Natural killer cell treated with Interleukin-12 subunit alpha and Interleukin-12 subunit beta and Interleukin-15 and Interleukin-18, amount 100 ng/mL, for 72 hours (primary cell): ENCODE measurements around the gene RYR3. TPM values are rescaled to one million over a fixed set of nuclear protein-coding genes. Genes with fewer than 3 reads are reported as not detected.

Source experiments
- ATAC-seq, 2 donors: fragments of 150-1000 bp; cut with Tn5 transposase in 1 of 2; sonication (Bioruptor Pico), chemical (Tn5 transposase) in 1 of 2; 2 replicates each; pipeline ENCODE4 v1.10.0; 2021
- DNase-seq: peaks from one replicate; pipeline ENCODE4 v3.0.0; 2022; ENCODE audit warnings: low spot score
- H3K27ac Mint-ChIP-seq, 2 donors: 1 replicate in 1 of 2; 2 replicates in 1 of 2; pipeline ENCODE4 v1.8.0; 2022; ENCODE audit warnings: mixed read lengths in 2 of 2, mild to moderate bottlenecking in 1 of 2, moderate library complexity in 1 of 2
- H3K27me3 Mint-ChIP-seq, 2 donors: 1 replicate in 1 of 2; 2 replicates in 1 of 2; pipeline ENCODE4 v1.8.0; 2022; ENCODE audit warnings: mixed read lengths in 2 of 2
- H3K36me3 Mint-ChIP-seq: one replicate; pipeline ENCODE4 v1.8.0; 2022; ENCODE audit warnings: mixed read lengths
- H3K4me1 Mint-ChIP-seq, 2 donors: 1 replicate in 1 of 2; 2 replicates in 1 of 2; pipeline ENCODE4 v1.8.0; 2022; ENCODE audit warnings: low read depth in 2 of 2, mixed read lengths in 2 of 2, mild to moderate bottlenecking in 1 of 2
- H3K4me3 Mint-ChIP-seq: one replicate; pipeline ENCODE4 v1.8.0; 2022; ENCODE audit warnings: mixed read lengths
- H3K9me3 Mint-ChIP-seq: 2 replicates; pipeline ENCODE4 v1.8.0; 2022; ENCODE audit warnings: mixed read lengths
- total RNA-seq, 2 donors: library from RNA; stranded (reverse); gene quantifications; one replicate each; pipeline ENCODE4 v1.2.3, GENCODE V29; 2022

Gene RYR3
- total RNA-seq, 2 donors from 2014 or later: not detected

DNA sequence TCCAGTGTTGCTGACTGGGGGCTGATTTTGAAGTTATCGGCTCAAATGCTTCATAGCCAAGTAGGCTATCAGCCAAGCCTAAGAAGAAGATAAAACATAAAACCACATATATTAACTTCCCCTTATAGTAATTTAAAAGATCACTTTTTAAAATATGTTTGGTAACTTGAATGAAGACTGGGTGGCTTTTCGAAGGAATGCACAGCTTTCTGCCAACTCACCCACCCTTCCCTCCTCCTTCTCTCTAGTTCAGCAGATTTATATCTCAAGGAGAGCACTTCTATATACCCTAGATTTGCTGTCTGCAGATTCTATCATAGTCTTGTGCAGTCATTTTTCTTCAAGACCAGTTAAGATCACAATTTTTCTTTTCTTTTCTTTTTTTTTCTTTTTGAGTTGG is 468.1 kb downstream of the RYR3 start:
- Mint-ChIP-seq H3K4me3 (no peak overlapping the region), H3K27ac (no peak overlapping the region), H3K36me3 (no peaks in the 10 kb centered on the region), H3K27me3 (peaks cover 9 to 31% of the 10 kb centered on the region in 2 donors), H3K4me1 (no peaks in the 10 kb centered on the region), H3K9me3 (no peaks in the 10 kb centered on the region)
- DNase-seq (no peak), ATAC-seq (no peak)

DNA sequence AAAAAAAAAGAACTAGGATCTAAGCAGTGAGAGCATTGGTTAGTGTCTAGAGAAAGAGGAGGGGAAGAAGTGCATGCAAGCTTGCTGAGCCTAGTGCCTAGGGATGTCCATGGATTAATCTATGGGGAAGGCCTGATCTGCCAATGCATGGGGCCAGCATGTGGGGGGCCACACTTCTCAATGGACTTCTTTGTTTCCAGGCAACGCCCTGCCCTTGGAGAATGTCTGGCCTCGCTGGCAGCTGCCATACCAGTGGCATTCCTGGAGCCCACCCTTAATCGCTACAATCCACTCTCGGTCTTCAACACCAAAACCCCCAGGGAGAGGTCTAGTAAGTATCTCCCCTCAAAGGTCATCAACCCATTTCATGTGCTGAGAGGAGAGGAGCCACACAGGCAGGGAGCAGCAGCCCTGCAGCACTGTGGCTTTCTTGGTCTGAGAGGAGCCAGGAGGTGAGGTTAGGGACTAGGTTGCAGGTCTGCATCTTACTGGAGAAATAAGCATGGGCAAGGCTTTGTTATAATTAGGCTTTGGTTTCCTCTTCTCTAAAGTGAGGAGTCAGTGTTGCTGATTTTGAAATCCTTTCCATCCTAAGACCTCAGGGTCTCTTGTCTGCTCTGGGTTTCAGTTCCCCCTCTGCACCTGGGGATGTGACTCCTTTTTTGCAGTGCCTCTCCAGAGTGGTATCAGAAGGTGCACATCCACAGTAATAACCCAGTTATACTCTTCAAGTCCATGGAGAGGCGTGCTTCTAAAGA is 469.4 kb downstream of the RYR3 start:
- peak in 1 of 2 donors; percentile 45 for ATAC-seq
- H3K4me1 Mint-ChIP-seq: no peaks in the 10 kb centered on the region
- H3K36me3 Mint-ChIP-seq: no peaks in the 10 kb centered on the region
- no peak overlapping the region for H3K27ac Mint-ChIP-seq
- DNase-seq: no peak
- no peak overlapping the region for H3K4me3 Mint-ChIP-seq
- no peaks in the 10 kb centered on the region for H3K9me3 Mint-ChIP-seq
- H3K27me3 Mint-ChIP-seq: peaks cover 9 to 22% of the 10 kb centered on the region in 2 donors

DNA sequence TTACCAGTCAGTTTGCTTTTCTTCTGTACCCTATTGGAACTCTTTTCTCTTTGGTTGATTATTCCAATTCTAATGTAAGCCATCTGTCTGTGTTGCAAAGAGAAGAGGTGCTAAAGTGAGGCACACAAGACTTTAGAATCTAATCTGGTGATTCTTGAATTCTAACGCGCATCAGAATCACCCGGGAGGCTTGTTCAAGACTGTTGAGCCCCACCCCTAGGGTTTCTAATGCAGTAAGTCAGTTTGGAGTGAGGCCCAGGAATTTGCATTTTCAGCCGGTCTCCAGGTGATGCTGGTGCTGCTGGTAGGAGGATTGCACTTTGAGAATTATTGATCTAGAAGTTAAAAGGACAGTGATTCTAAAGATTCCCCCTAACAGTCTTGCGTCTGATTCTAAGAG is 472.2 kb downstream of the RYR3 start:
- DNase-seq: no peak
- no peaks in the 10 kb centered on the region for H3K9me3 Mint-ChIP-seq
- ATAC-seq: no peak
- no peak overlapping the region for H3K27ac Mint-ChIP-seq
- peaks cover 10 to 12% of the 10 kb centered on the region in 2 donors for H3K27me3 Mint-ChIP-seq
- H3K36me3 Mint-ChIP-seq: no peaks in the 10 kb centered on the region
- H3K4me1 Mint-ChIP-seq: no peaks in the 10 kb centered on the region
- H3K4me3 Mint-ChIP-seq: no peak overlapping the region

DNA sequence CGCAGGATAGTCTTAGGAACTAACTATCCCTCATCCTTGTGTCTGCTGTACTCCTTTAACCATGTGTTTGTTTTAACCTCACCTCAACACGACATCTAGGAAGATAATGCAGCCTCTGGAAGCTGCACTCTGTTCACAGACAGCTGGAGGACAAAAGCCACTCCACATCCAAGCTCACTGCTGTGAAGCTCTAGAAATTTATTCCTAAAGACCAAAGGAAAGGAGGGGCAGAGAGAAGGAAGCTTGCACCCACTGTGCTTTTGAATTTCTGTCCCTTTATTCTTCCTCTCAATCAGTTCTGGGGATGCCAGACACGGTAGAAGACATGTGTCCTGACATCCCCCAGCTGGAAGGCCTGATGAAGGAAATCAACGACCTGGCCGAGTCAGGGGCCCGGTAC is 474.6 kb downstream of the RYR3 start:
- peaks cover 0 to 6% of the 10 kb centered on the region in 2 donors for H3K4me1 Mint-ChIP-seq
- no peak for DNase-seq
- no peak overlapping the region for H3K4me3 Mint-ChIP-seq
- no peaks in the 10 kb centered on the region for H3K36me3 Mint-ChIP-seq
- no peak overlapping the region for H3K27ac Mint-ChIP-seq
- ATAC-seq: no peak
- H3K9me3 Mint-ChIP-seq: no peaks in the 10 kb centered on the region
- H3K27me3 Mint-ChIP-seq: peaks cover 7 to 13% of the 10 kb centered on the region in 2 donors

DNA sequence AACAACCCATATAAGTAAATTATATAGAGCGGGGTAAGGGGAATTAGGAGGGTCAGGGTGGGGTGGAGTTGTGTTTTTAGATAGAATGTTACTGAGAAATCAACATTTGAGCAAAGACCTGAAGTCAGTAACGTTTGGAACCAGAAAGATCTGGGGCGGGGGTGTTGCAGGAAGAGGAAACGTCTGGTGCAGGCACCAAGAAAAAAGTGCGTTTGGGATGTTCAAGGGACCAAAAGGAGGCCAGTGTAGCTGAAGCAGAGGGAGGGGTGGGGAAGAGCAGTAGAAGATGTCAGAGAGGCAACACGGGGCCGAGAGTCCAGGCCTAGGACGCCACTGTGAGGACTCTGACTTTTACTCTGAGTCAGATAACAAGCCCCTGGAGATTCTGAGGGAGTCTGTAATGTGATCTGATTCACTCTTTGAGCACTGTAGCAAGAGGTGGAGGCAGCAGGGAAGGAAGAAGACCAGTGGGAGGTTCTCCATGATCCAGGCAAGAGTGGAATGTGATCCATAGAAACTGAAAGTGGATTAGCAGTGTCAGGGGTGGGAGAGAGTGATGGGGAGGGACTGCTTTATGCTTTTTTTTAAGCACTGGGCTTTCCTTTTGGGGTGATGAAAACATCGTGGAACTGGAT is 478.3 kb downstream of the RYR3 start:
- H3K4me1 Mint-ChIP-seq: peaks cover 0 to 6% of the 10 kb centered on the region in 2 donors
- no peaks in the 10 kb centered on the region for H3K9me3 Mint-ChIP-seq
- peaks cover 7 to 10% of the 10 kb centered on the region in 2 donors for H3K27me3 Mint-ChIP-seq
- no peak overlapping the region for H3K27ac Mint-ChIP-seq
- H3K4me3 Mint-ChIP-seq: no peak overlapping the region
- no peaks in the 10 kb centered on the region for H3K36me3 Mint-ChIP-seq
- DNase-seq (no peak), ATAC-seq (no peak)

GRCh38 chr15:33794453-33794852 is 483.7 kb downstream of the RYR3 start:
- H3K9me3 Mint-ChIP-seq: no peaks in the 10 kb centered on the region
- H3K27ac Mint-ChIP-seq: no peak overlapping the region
- no peak overlapping the region for H3K4me3 Mint-ChIP-seq
- ATAC-seq: no peak
- no peaks in the 10 kb centered on the region for H3K36me3 Mint-ChIP-seq
- H3K27me3 Mint-ChIP-seq: peaks cover 12 to 19% of the 10 kb centered on the region in 2 donors
- DNase-seq: no peak
- no peaks in the 10 kb centered on the region for H3K4me1 Mint-ChIP-seq

GRCh38 chr15:33795070-33795469 is 484.3 kb downstream of the RYR3 start:
- H3K36me3 Mint-ChIP-seq: no peaks in the 10 kb centered on the region
- H3K27ac Mint-ChIP-seq: no peak overlapping the region
- H3K4me3 Mint-ChIP-seq: no peak overlapping the region
- ATAC-seq (no peak), DNase-seq (no peak)
- H3K4me1 Mint-ChIP-seq: no peaks in the 10 kb centered on the region
- no peaks in the 10 kb centered on the region for H3K9me3 Mint-ChIP-seq
- H3K27me3 Mint-ChIP-seq: peaks cover 12 to 19% of the 10 kb centered on the region in 2 donors

GRCh38 chr15:33797651-33798050 is 486.9 kb downstream of the RYR3 start:
- H3K27ac Mint-ChIP-seq: no peak overlapping the region
- peaks cover 12 to 19% of the 10 kb centered on the region in 2 donors for H3K27me3 Mint-ChIP-seq
- ATAC-seq (no peak), DNase-seq (no peak)
- H3K4me3 Mint-ChIP-seq: no peak overlapping the region
- no peaks in the 10 kb centered on the region for H3K36me3 Mint-ChIP-seq
- no peaks in the 10 kb centered on the region for H3K4me1 Mint-ChIP-seq
- H3K9me3 Mint-ChIP-seq: no peaks in the 10 kb centered on the region

- Mint-ChIP-seq H3K9me3 (peaks cover 3% of the 10 kb centered on the region), H3K36me3 (no peaks in the 10 kb centered on the region), H3K27me3 (peaks cover 5 to 16% of the 10 kb centered on the region in 2 donors), H3K27ac (no peak overlapping the region), H3K4me1 (no peaks in the 10 kb centered on the region), H3K4me3 (no peak overlapping the region)
- ATAC-seq: no peak
- DNase-seq: no peak
Measured at GRCh38 chr15:33801954-33802353, 491.2 kb downstream of the RYR3 start.

DNA sequence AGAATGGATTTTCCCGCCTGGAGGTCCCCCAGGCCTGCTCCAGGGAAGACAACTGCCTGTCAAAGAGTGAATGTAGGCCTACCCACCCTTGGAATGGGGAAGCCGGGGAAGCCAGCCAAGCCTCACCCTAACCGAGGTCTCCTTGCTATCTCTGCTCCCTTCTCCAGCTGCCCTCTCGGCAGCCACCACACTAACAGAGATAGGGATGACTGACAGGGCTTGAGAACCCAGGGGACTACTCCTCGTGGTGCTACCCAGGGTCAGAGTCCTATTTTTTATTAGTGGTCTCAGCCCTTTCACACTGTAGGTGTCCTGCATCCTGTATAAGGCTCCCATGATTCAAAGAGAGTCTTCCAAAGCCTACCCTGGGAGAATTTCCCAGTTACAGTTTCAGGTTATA is 496.9 kb downstream of the RYR3 start:
- Mint-ChIP-seq H3K9me3 (peaks cover 3% of the 10 kb centered on the region), H3K36me3 (no peaks in the 10 kb centered on the region), H3K27ac (no peak overlapping the region), H3K4me3 (no peak overlapping the region), H3K4me1 (no peaks in the 10 kb centered on the region), H3K27me3 (peaks cover 6 to 11% of the 10 kb centered on the region in 2 donors)
- ATAC-seq (peak in 1 of 2 donors; percentile 12), DNase-seq (no peak)

- DNase-seq (no peak), ATAC-seq (no peak)
- no peaks in the 10 kb centered on the region for H3K4me1 Mint-ChIP-seq
- peaks cover 10 to 18% of the 10 kb centered on the region in 2 donors for H3K27me3 Mint-ChIP-seq
- peaks cover 3% of the 10 kb centered on the region for H3K9me3 Mint-ChIP-seq
- no peak overlapping the region for H3K27ac Mint-ChIP-seq
- no peak overlapping the region for H3K4me3 Mint-ChIP-seq
- no peaks in the 10 kb centered on the region for H3K36me3 Mint-ChIP-seq
Measured at GRCh38 chr15:33808720-33809457, 498.1 kb downstream of the RYR3 start.

DNA sequence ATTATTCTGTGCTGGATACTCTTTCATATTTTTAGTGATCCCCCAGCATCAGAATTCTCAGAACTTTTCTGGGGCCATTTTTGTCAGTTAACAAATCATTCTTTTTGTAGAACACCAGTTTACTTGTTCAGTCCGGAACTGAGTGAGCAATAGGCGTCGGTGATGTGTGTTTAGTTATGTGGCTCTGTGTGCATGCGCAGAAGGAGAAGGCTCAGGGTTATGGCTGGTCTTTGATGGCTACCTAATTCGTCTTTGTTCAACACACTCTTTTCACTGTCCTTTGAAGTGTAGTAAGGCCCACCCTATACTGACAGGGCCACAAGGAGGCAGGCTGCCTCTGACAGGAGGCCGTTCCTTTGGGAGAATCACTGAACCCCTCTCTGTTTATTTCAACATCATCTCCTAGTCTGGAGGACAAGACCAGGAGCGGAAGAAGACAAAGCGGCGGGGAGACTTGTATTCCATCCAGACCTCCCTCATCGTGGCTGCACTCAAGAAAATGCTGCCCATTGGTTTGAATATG is 499.4 kb downstream of the RYR3 start:
- DNase-seq: no peak
- H3K9me3 Mint-ChIP-seq: peaks cover 3% of the 10 kb centered on the region
- H3K4me1 Mint-ChIP-seq: no peaks in the 10 kb centered on the region
- H3K27ac Mint-ChIP-seq: no peak overlapping the region
- H3K27me3 Mint-ChIP-seq: peaks cover 10 to 18% of the 10 kb centered on the region in 2 donors
- ATAC-seq: no peak
- no peaks in the 10 kb centered on the region for H3K36me3 Mint-ChIP-seq
- H3K4me3 Mint-ChIP-seq: no peak overlapping the region

DNA sequence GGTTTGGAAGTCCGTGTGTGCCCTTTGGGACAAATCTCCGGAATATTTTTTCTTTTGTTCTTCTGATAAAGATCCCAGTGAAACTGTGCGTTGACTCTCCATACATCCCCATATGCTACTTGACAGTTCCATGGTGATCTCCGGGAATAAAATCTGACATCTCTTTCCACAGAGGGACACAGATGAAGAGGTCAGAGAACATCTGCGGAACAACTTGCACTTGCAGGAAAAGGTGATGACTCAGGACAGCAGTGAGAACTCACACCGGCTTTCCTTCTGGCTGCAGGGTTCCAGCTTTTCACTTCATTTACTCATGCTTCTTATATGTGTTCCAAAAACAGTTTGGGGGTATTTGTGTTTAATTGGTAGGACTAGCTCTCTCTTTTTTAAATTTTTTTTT is 500.0 kb downstream of the RYR3 start:
- DNase-seq (no peak), ATAC-seq (no peak)
- no peak overlapping the region for H3K4me3 Mint-ChIP-seq
- no peak overlapping the region for H3K27ac Mint-ChIP-seq
- H3K9me3 Mint-ChIP-seq: peaks cover 3% of the 10 kb centered on the region
- H3K4me1 Mint-ChIP-seq: no peaks in the 10 kb centered on the region
- peaks cover 9 to 18% of the 10 kb centered on the region in 2 donors for H3K27me3 Mint-ChIP-seq
- no peaks in the 10 kb centered on the region for H3K36me3 Mint-ChIP-seq

DNA sequence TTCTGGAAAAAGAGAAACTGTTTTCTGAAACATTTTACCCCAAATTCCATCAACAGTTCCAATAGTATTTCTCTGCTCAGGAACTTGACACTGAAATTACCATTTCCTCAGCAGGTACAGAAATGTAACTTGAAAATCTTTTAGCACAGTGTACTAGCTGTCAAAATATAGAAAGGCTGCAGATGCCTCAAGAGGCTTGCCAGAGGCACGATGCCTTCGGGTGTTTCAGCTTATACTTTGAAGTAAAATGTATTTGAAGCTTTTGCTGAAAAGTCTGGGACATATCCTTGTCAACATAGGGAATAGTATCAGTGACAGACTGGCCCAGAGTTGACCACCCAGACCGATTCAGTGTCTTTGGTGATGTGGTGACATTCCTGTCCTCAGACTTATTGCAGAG is 503.1 kb downstream of the RYR3 start:
- DNase-seq: no peak
- Mint-ChIP-seq H3K27me3 (peaks cover 9 to 25% of the 10 kb centered on the region in 2 donors), H3K4me1 (no peaks in the 10 kb centered on the region), H3K27ac (no peak overlapping the region), H3K36me3 (no peaks in the 10 kb centered on the region), H3K4me3 (no peak overlapping the region), H3K9me3 (no peaks in the 10 kb centered on the region)
- ATAC-seq: no peak
